Endothelial cell of umbilical vein (primary cell): ENCODE data around the gene AXIN2. TPM values are rescaled to one million over a fixed set of nuclear protein-coding genes. Genes with fewer than 3 reads are reported as not detected.

Experiments used
- BruUV-seq: library from RNA; stranded (reverse); fragments of 400-500 nt; replicated peaks from 2 replicates; lab custom pipeline; 2021; lab: Mats Ljungman, UMichigan
- CTCF ChIA-PET: fragments of 300-600, 350-600 bp; sonication (Branson Sonifier 250); formaldehyde crosslinking; loops from one replicate; lab custom pipeline; 2021; ENCODE audit warnings: antibody characterized with exemption, inconsistent platforms; lab: Charles Lee
- POLR2A ChIA-PET: fragments of 300-600, 350-600 bp; sonication (Branson Sonifier 250); formaldehyde crosslinking; loops from one replicate; lab custom pipeline; 2021; ENCODE audit warnings: antibody characterized with exemption, inconsistent platforms; lab: Charles Lee
- DNase-seq: peaks from one replicate; pipeline ENCODE4 v3.0.0-alpha.2; 2011; ENCODE audit warnings: low read depth, low spot score
- FAIRE-seq: peaks from 2 replicates; lab custom pipeline; 2011; peaks lifted over from hg19 to GRCh38; lab: Jason Lieb, UNC
- H2AFZ ChIP-seq: 2 replicates; pipeline ENCODE4 v1.6.0; 2012; ENCODE audit warnings: low read depth, low read length, control low read depth, inconsistent platforms
- H3K27ac ChIP-seq: 2 replicates; pipeline ENCODE4 v1.5.1; 2011; ENCODE audit warnings: low read depth, mild to moderate bottlenecking, control low read depth, low read length, moderate library complexity; ENCODE audit not compliant: insufficient read depth
- H3K27me3 ChIP-seq, 2 experiments: 2 replicates each; pipeline versions ENCODE4 v1.6.0 to v1.6.1; 2011; ENCODE audit warnings: low read length in 2 of 2, mixed read lengths in 1 of 2; ENCODE audit not compliant: control insufficient read depth in 2 of 2, insufficient read depth in 2 of 2
- H3K36me3 ChIP-seq, 2 experiments: 2 replicates in 1 of 2; 3 replicates in 1 of 2; pipeline ENCODE4 v1.5.1; 2011; ENCODE audit warnings: low read length in 2 of 2, mild to moderate bottlenecking in 1 of 2, moderate library complexity in 1 of 2; ENCODE audit not compliant: control insufficient read depth in 2 of 2, insufficient read depth in 2 of 2; ENCODE audit errors: extremely low read depth in 1 of 2
- H3K4me1 ChIP-seq: 3 replicates; pipeline ENCODE4 v1.5.1; 2011; ENCODE audit warnings: mild to moderate bottlenecking, low read length; ENCODE audit not compliant: control insufficient read depth, insufficient read depth; ENCODE audit errors: extremely low read depth
- H3K4me2 ChIP-seq: 2 replicates; pipeline ENCODE4 v1.6.1; 2011; ENCODE audit warnings: low read length, control low read depth, mixed read lengths; ENCODE audit not compliant: insufficient read depth
- H3K4me3 ChIP-seq, 3 experiments: fragments of 200-600 bp in 1 of 3; sonication (generic), shearing (Covaris generic) in 1 of 3; replicated peaks in 1 of 3; 2 replicates each; pipeline ENCODE4 v1.5.1; 2011 to 2016; ENCODE audit warnings: control low read depth in 3 of 3, low read length in 3 of 3, mild to moderate bottlenecking in 2 of 3, inconsistent platforms in 1 of 3, low read depth in 1 of 3, moderate library complexity in 1 of 3; ENCODE audit not compliant: insufficient read depth in 1 of 3
- H3K79me2 ChIP-seq: 2 replicates; pipeline ENCODE4 v1.6.0; 2012; ENCODE audit warnings: low read length, inconsistent platforms; ENCODE audit not compliant: control insufficient read depth, insufficient read depth
- H3K9ac ChIP-seq: replicated peaks from 2 replicates; pipeline ENCODE3; 2011; ENCODE audit warnings: low read length, control low read depth; ENCODE audit not compliant: insufficient read depth; ENCODE audit errors: extremely low read depth
- H3K9me1 ChIP-seq: replicated peaks from 3 replicates; pipeline ENCODE4 v1.6.0; 2011; ENCODE audit warnings: mild to moderate bottlenecking, low read length; ENCODE audit not compliant: control insufficient read depth, insufficient read depth; ENCODE audit errors: extremely low read depth
- H3K9me3 ChIP-seq: replicated peaks from 2 replicates; pipeline ENCODE4 v1.5.1; 2012; ENCODE audit warnings: low read length, inconsistent platforms; ENCODE audit not compliant: control insufficient read depth, insufficient read depth
- H4K20me1 ChIP-seq: replicated peaks from 2 replicates; pipeline ENCODE3; 2011; ENCODE audit warnings: mild to moderate bottlenecking, low read length; ENCODE audit not compliant: control insufficient read depth, insufficient read depth; ENCODE audit errors: extremely low read depth
- EZH2 ChIP-seq: IDR thresholded peaks from 2 replicates; pipeline ENCODE4 v1.6.1; 2012; ENCODE audit warnings: borderline replicate concordance, low read depth, mild to moderate bottlenecking, moderate library complexity, low read length, inconsistent platforms; ENCODE audit not compliant: severe bottlenecking
- FOS ChIP-seq: IDR thresholded peaks from 2 replicates; pipeline ENCODE4 v1.6.1; 2011; ENCODE audit warnings: mild to moderate bottlenecking, low read length, moderate library complexity, borderline replicate concordance; ENCODE audit not compliant: insufficient read depth
- GATA2 ChIP-seq: IDR thresholded peaks from 2 replicates; pipeline ENCODE4 v1.7.0; 2011; ENCODE audit warnings: low read depth, mild to moderate bottlenecking, moderate library complexity, mixed read lengths, low read length; ENCODE audit not compliant: insufficient read length, insufficient read depth
- JUN ChIP-seq: IDR thresholded peaks from 2 replicates; pipeline ENCODE4 v1.6.1; 2011; ENCODE audit warnings: borderline replicate concordance, low read depth; ENCODE audit not compliant: insufficient read length, insufficient read depth
- MYC ChIP-seq: IDR thresholded peaks from one replicate; pipeline ENCODE4 v1.6.1; 2011; ENCODE audit warnings: mild to moderate bottlenecking, low read depth, low read length
- POLR2A ChIP-seq: IDR thresholded peaks from 2 replicates; pipeline ENCODE4 v1.6.1; 2012; ENCODE audit warnings: low read depth, mild to moderate bottlenecking, control low read depth, low read length
- POLR2AphosphoS5 ChIP-seq: IDR thresholded peaks from 2 replicates; pipeline ENCODE4 v1.6.1; 2012; ENCODE audit warnings: low read depth, mild to moderate bottlenecking, control low read depth, low read length, moderate library complexity; ENCODE audit not compliant: insufficient read depth
- dilution Hi-C: fragments of 300-500 bp; cut with MboI; formaldehyde crosslinking; loops from one replicate; pipeline ENCODE4 v1.15.0; 2019; ENCODE audit warnings: low sequenced_read_pairs; ENCODE audit not compliant: extremely low pct_ligation_motif_present
- intact Hi-C: fragments of 100-400 bp; cut with micrococcal nuclease; formaldehyde crosslinking; loops from one replicate; pipeline ENCODE4 v1.10.0; 2022
- polyA plus RNA-seq, 4 experiments: library from polyadenylated mRNA; depleted of rRNA in 3 of 4; stranded (reverse) in 3 of 4; unstranded in 1 of 4; fragments of >200 nt; gene quantifications; 2 replicates each; pipeline versions ENCODE4 v1.2.1 to v1.2.3, GENCODE V29; 2011 to 2012; ENCODE audit warnings: missing spikeins in 1 of 4
- total RNA-seq: library from RNA; stranded (reverse); gene quantifications from 2 replicates; pipeline ENCODE4 v1.2.3, GENCODE V29; 2021
- TF ChIP-seq, protein P1 (sequence below), 2 donors: IDR thresholded peaks; 1 replicate in 1 of 2; 2 replicates in 1 of 2; pipeline ENCODE4 v1.5.1; 2011; ENCODE audit warnings: low read length in 2 of 2, mild to moderate bottlenecking in 2 of 2, moderate library complexity in 2 of 2, control low read depth in 1 of 2, inconsistent platforms in 1 of 2, low read depth in 1 of 2; ENCODE audit not compliant: insufficient read depth in 1 of 2; ENCODE audit errors: extremely low read depth in 1 of 2
- TF ChIP-seq, protein P2 (sequence below): IDR thresholded peaks from 2 replicates; pipeline ENCODE4 v1.6.1; 2011; ENCODE audit not compliant: insufficient read depth, insufficient read length

AXIN2 gene
- total and polyA plus RNA-seq, 2 donors (not counting 3 experiments of a cell fraction or from before 2014, with no cell fraction given) = 1.3 to 3.0 TPM

DNA sequence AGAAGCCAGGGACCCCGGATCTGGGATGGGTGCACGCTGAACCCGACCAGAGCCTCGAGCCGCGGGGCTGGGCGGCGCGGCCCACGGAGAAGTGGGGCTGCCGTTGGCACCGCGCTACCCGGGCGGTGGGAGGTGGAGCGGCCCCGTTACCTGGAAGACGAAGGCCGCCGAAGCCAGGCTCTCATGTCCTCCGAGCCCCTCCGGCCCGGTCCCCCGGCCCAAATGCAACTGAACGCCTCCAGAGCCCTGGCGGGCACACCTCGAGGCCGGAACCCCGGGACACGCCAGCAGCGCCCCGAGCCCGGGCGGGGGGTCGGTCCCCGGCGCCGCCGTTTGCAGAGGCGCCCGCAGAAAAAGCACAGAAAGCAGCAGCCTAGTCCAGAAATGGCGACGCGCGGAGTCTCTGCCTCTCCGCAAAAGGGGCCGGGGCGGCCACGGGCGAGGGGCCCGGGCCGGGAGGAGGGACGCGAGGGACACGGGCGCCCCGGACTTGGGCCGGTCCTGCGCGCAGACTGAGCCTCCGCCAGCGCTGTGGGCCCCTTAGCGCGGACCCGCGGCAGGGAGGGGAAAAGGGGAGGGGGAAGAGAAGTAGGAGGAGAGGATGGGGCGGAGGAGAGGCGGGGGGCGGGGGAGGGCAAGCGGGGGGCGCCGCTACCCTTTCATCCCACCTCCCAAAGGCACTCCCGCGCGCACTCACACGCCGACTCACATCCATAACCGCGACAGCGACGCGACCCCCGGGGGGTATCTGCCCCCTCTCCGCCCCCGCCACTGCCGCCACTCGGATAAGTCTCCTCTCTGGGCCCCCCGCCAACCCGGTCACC is 1.4 kb downstream of the AXIN2 start:
- Histone ChIP-seq H3K4me3 (peak overlapping the region; percentile 57 to 83 (median 71)), H3K27ac (no peak overlapping the region), H3K4me2 (peak overlapping the region; percentile 52), H3K9me3 (no peaks in the 10 kb centered on the region), H3K36me3 (no peaks in the 10 kb centered on the region), H3K79me2 (no peaks in the 10 kb centered on the region), H3K4me1 (peaks cover 12% of the 10 kb centered on the region), H2AFZ (peak overlapping the region; percentile 67), H3K27me3 (peaks cover 4 to 5% of the 10 kb centered on the region in 2 experiments), H3K9me1 (no peaks in the 10 kb centered on the region), H4K20me1 (no peaks in the 10 kb centered on the region), H3K9ac (no peak overlapping the region)
- DNase-seq (peak; percentile 36), FAIRE-seq (no peak)
- POLR2A ChIA-PET = no interaction called here
- no TSS peak for BruUV-seq
- CTCF ChIA-PET = interaction anchor here (0.9 to 6.2 kb wide), 8 partner anchors 10 to 606 kb away, joined by 3 to 67 read pairs (median 6); no protein-coding TSS in a partner anchor
- intact Hi-C loops = loop anchor here (2.0 to 5.0 kb wide), 4 partner anchors 42 to 605 kb away; no protein-coding TSS in a partner anchor
- TF ChIP-seq EZH2 = peak; percentile 66
- TF ChIP-seq, protein P1, sequence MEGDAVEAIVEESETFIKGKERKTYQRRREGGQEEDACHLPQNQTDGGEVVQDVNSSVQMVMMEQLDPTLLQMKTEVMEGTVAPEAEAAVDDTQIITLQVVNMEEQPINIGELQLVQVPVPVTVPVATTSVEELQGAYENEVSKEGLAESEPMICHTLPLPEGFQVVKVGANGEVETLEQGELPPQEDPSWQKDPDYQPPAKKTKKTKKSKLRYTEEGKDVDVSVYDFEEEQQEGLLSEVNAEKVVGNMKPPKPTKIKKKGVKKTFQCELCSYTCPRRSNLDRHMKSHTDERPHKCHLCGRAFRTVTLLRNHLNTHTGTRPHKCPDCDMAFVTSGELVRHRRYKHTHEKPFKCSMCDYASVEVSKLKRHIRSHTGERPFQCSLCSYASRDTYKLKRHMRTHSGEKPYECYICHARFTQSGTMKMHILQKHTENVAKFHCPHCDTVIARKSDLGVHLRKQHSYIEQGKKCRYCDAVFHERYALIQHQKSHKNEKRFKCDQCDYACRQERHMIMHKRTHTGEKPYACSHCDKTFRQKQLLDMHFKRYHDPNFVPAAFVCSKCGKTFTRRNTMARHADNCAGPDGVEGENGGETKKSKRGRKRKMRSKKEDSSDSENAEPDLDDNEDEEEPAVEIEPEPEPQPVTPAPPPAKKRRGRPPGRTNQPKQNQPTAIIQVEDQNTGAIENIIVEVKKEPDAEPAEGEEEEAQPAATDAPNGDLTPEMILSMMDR (IDR thresholded peaks at IDR 0.05; ENCODE audit: extremely low read depth in 1 of 2, insufficient read depth in 1 of 2, low read depth in 1 of 2, low read length in 2 of 2) = no peak
- dilution Hi-C loops = no loop called here

DNA sequence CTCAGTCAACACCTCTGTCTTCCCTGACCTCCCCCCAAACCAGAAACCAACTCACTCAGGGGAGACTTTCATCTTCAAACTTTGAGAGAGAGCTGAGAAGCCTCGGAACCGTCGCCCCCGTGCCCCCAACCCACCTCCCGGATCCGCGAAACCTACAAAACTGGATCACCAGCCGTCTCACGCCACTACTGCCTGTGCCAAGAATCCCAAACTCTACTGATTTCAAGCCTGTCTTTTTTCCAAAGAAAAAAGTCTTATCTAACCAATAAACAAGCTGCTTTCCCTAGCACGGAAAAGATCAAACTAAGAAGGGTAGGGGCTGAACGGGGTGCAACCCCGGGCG is 2.0 kb downstream of the AXIN2 start:
- TF ChIP-seq POLR2AphosphoS5 (no peak), MYC (no peak), EZH2 (no peak), GATA2 (no peak), POLR2A (no peak), FOS (no peak), JUN (no peak)
- TF ChIP-seq, protein P2, sequence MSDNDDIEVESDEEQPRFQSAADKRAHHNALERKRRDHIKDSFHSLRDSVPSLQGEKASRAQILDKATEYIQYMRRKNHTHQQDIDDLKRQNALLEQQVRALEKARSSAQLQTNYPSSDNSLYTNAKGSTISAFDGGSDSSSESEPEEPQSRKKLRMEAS = no peak
- H3K9me3 ChIP-seq = no peaks in the 10 kb centered on the region
- peaks cover 4 to 5% of the 10 kb centered on the region in 2 experiments for H3K27me3 ChIP-seq
- H3K27ac ChIP-seq = no peak overlapping the region
- peak overlapping the region; percentile 41 to 83 (median 57) for H3K4me3 ChIP-seq
- no peaks in the 10 kb centered on the region for H4K20me1 ChIP-seq
- peak overlapping the region; percentile 35 for H2AFZ ChIP-seq
- no peaks in the 10 kb centered on the region for H3K36me3 ChIP-seq
- intact Hi-C loops = no loop called here
- peak overlapping the region; percentile 52 for H3K4me2 ChIP-seq
- FAIRE-seq (no peak), DNase-seq (peak; percentile 40)
- BruUV-seq = no TSS peak
- no peaks in the 10 kb centered on the region for H3K79me2 ChIP-seq
- POLR2A ChIA-PET = no interaction called here
- peaks cover 12% of the 10 kb centered on the region for H3K4me1 ChIP-seq
- H3K9me1 ChIP-seq = no peaks in the 10 kb centered on the region
- no peak overlapping the region for H3K9ac ChIP-seq
- dilution Hi-C loops = no loop called here
- CTCF ChIA-PET = interaction anchor here (0.9 to 6.2 kb wide), 8 partner anchors 9 to 606 kb away, joined by 3 to 67 read pairs (median 6); no protein-coding TSS in a partner anchor
